Panc1 (cell line): ENCODE results near the gene RNF215.

Source experiments
- CTCF ChIP-seq: fragments of 450-650 bp; IDR thresholded peaks from 2 replicates; pipeline ENCODE4 v1.5.1; 2017; ENCODE audit warnings: mild to moderate bottlenecking
- POLR2AphosphoS5 ChIP-seq: IDR thresholded peaks from 2 replicates; pipeline ENCODE4 v1.6.1; 2012; ENCODE audit warnings: mild to moderate bottlenecking, low read depth, low read length, moderate library complexity
- REST ChIP-seq, 2 experiments: IDR thresholded peaks; 2 replicates each; pipeline ENCODE4 v1.6.1; 2011 to 2012; ENCODE audit warnings: low read depth in 2 of 2, control low read depth in 1 of 2, low read length in 1 of 2, mild to moderate bottlenecking in 1 of 2, moderate library complexity in 1 of 2; ENCODE audit not compliant: insufficient read depth in 1 of 2
- SIN3A ChIP-seq: IDR thresholded peaks from 2 replicates; pipeline ENCODE4 v1.6.1; 2012; ENCODE audit warnings: low read depth, mild to moderate bottlenecking, low read length, moderate library complexity, borderline replicate concordance; ENCODE audit not compliant: insufficient read depth

- no peak for TF ChIP-seq REST (IDR thresholded peaks at IDR 0.05; ENCODE audit: insufficient read depth in 1 of 2, low read depth in 2 of 2, low read length in 1 of 2)
- no peak for TF ChIP-seq CTCF
- no peak for TF ChIP-seq SIN3A
- no peak for TF ChIP-seq POLR2AphosphoS5
Observed at GRCh38 chr22:30396871-30397655, 9.9 kb upstream of the RNF215 start, which contains the start of gene SEC14L2.
